IPS-NIHi7 (cell line): ENCODE measurements around the gene ATP11C.
"Not testable (repeated sequence)": the region's sequence is repeated elsewhere in the genome, so short reads cannot be mapped to it uniquely, and the experiment has no call there.

Source experiments
- DNase-seq: peaks from one replicate; pipeline ENCODE4 v3.0.0; 2012; ENCODE audit warnings: mixed read lengths; ENCODE audit errors: extremely low spot score

ATP11C gene

GRCh38 chrX:139720979-139721378, 211.9 kb downstream of the ATP11C start:
- no peak for DNase-seq

GRCh38 chrX:139720136-139720535, 212.7 kb downstream of the ATP11C start:
- peak; percentile 80 for DNase-seq

DNA sequence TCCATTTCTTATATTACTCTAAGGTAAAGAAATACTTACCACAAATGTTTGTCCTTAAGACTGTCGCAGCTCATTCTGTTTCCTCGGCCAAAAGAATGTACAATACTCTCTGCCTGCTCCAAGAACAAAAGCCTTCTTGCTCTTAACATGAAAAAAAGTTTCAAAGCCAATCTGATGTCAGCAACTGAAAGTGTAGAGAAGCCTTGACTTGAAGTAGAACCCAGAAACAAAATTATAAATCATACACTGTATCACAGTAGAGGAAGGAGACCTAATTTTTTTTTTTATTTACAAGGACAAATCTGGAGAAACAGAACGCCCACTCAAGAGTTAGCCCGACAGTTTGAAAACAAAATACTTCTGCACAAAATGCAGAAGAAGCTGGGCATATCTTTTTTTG, 224.8 kb downstream of the ATP11C start, which contains the start of gene MCF2:
Gene MCF2 (minus strand): TSS at position 101 of the 400 bp plus-strand sequence. CDS start 56,423 bp downstream, outside the sequence.
- no peak for DNase-seq

- no peak for DNase-seq
Observed at GRCh38 chrX:139702658-139703057, 230.2 kb downstream of the ATP11C start.

- no peak for DNase-seq
Observed at GRCh38 chrX:139692908-139693307, 239.9 kb downstream of the ATP11C start.

DNA sequence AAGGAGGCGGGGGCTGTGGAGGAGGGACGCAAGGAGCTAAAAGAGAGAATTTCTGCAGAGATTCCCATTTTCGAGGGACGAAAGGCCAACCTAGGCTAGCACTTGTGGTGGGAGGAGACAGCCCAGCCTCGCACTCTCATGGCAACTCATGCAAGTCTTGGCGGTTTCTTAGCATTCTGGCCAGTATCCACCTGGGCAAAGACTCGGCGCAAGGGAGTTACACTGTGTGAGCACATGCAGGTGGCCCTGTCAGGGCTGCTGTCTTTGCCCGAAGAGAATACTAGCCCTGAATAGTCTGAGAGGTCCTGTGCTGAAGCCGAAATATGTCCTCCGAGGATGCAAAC, 240.4 kb downstream of the ATP11C start:
- peak; percentile 15 for DNase-seq

- DNase-seq, result peak; percentile 21
Observed at GRCh38 chrX:139691843-139692505, 240.9 kb downstream of the ATP11C start.

DNA sequence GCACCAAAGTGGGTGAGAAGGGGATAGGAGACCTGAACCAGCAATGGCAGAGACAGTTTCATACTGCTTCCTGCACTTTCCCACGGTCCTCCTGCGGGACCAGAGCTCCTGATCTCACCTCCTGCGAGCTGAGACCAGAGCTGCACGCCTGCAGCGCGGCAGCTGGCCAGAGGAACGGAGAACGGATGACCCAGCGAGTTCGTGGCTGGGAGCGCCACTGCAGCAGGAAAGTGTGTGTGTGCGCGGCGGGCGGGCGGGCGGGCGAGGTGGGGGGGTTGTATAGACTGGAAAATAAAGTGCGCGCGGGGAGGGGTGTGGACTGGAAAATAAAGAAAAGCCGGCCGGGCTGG, 241.4 kb downstream of the ATP11C start:
- DNase-seq, result no peak

- not testable (repeated sequence) for DNase-seq
Observed at GRCh38 chrX:139685175-139685574, 247.7 kb downstream of the ATP11C start.

DNA sequence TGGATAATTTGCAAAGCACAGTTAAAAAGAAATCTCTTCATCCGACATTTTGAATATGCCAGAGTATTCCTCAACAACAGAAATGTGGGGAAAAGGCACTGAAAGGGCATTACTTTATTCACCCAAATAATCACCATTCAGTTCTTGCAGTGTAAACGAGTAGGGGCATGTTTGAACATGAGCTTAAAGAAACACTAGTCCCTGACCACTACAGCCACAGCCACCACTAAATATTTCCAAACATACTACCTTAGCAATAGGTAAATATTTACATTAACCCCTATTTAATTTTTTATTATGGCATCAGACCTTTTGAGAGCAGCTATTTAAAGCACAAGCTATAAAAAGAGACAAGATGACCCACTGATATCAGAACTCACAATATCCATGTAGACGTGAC, 252.5 kb downstream of the ATP11C start:
- DNase-seq, result no peak
